Limb (tissue), 2 donors: Measurements from ENCODE around the gene INPP5A.
"Not testable (repeated sequence)": the region's sequence is repeated elsewhere in the genome, so short reads cannot be mapped to it uniquely, and the experiment has no call there.

Experiments used
- DNase-seq, 2 donors: peaks; one replicate each; pipeline ENCODE4 v3.0.0-alpha.2; 2016; ENCODE audit errors: extremely low spot score in 2 of 2

INPP5A gene

GRCh38 chr10:132810141-132810806 lies 272.7 kb downstream of the INPP5A start:
- DNase-seq, result no peak

- DNase-seq, result no peak
Observed at GRCh38 chr10:132810807-132811700, 273.5 kb downstream of the INPP5A start.

- peak in 1 of 2 donors; percentile 27 for DNase-seq
Observed at GRCh38 chr10:132811891-132812481, 274.4 kb downstream of the INPP5A start.

GRCh38 chr10:132812520-132812919 lies 274.9 kb downstream of the INPP5A start:
- DNase-seq, result no peak

DNA sequence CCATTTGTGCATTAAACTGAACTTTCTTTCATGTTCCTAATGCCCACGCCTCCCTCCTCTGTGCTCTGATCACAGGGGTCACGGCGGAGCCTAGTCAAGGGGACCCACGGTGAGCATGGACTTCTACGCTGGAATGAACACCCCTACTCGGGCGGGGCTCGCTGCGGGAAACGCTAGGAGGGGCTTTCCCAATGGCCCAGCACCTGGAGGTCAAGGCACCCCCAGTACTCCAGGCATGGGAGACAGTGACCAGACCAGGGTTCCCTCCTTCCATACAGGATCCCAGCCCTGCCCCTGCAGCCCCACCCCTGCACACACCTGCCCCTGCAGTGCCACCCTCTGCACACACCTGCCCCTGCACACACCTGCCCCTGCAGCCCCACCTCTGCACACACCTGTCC lies 275.4 kb downstream of the INPP5A start:
- no peak for DNase-seq

- DNase-seq, result no peak
Observed at GRCh38 chr10:132813560-132814468, 276.2 kb downstream of the INPP5A start.

DNA sequence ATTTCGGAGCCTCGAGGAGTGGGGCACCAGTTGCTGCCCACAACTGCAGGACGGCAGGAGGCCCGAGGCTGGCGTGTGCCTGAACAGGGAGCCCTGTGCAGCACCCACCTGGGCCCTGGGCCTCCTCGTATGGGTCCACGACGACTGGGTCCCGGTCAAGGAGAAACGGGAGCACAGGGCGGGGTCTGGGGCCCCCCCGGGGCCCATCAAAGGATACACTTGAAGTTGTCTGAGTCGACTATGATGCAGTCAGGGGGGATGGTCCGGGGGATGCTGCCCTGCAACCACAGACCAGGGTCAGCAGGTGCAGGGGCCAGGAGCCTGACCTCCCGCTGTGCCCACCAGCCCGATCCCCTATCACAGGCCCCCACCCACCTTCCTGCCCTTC lies 276.9 kb downstream of the INPP5A start:
- DNase-seq, result no peak

- DNase-seq, result no peak
Observed at GRCh38 chr10:132815168-132815857, 277.7 kb downstream of the INPP5A start.

- DNase-seq, result no peak
Observed at GRCh38 chr10:132816718-132817117, 279.1 kb downstream of the INPP5A start.

- no peak for DNase-seq
Observed at GRCh38 chr10:132817701-132818211, 280.2 kb downstream of the INPP5A start.

- no peak for DNase-seq
Observed at GRCh38 chr10:132820056-132820455, 282.5 kb downstream of the INPP5A start.

- DNase-seq, result not testable (repeated sequence)
Observed at GRCh38 chr10:132825783-132826523, 288.4 kb downstream of the INPP5A start.

GRCh38 chr10:132826524-132827422 lies 289.2 kb downstream of the INPP5A start:
- DNase-seq, result no peak

DNA sequence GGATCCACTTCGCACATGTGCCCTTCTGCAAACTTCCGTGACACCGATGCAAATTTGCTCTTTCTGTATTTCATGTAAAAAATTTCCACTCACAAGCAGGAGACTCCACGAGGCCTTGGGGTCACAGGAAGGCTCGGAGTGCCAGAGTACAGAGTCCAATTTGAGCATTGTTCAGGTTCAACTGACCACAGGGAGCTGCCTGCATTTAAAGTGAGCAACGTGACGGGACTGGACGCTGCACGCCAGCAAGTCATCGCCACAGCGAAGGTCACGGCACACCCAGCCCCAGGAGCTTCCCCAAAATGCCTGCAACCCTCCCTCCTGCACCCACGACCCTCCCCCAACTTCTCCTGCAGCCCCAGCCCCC lies 289.8 kb downstream of the INPP5A start:
- DNase-seq, result no peak

DNA sequence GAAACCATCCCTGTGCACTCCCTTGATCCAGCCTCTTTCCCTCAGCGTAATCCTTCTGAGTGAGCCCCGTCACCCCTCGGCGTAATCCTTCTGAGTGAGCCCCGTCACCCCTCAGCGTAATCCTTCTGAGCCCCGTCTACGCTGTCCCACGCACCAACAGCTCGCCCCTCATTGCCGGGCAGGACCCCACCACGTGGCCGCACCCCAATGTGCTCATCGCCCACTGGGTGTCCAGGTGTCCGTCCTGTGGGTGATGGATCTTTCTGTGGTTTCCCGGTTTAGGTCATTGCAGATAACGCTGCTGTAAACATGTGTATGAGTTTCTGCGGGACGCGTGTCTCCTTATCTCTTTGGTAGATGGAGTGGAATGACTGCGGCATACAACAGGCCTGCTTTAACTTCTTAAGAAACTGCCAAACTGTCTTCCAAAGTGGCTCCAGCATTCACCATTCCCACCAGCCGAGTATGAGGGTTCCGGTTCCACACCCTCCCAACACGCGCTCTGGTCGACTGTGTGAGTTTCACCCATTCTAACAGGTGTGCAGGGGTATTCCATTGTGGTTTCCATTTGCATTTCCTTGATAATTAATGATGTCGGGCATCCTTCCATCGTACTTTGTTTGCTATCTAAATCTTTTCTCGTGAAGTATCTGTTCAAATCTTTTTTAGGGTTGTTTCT lies 290.4 kb downstream of the INPP5A start:
- DNase-seq, result no peak

DNA sequence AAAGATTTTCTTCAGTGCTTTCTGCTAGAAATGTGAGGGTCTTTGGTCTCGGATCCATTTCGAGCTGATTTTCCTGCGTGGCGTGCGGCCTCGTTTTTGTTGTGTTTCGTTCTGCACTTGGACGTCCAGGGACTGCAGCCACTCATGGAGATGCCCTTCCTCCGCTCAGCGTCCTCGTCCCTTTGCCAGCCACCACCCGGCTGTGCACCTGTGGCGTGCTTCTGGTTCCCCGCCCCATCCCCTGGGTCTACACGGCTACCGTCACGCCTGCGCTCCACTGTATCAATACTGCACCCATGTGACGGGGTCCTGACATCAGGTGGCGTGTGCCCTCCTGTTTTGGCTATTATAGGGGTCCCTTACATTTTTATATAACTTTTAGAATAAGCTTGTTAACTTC lies 291.1 kb downstream of the INPP5A start:
- DNase-seq, result no peak

- DNase-seq, result no peak
Observed at GRCh38 chr10:132829403-132829802, 291.8 kb downstream of the INPP5A start.
